Fibroblast of lung (primary cell): Measurements from ENCODE around the gene DGKZ. TPM values are rescaled to one million over a fixed set of nuclear protein-coding genes. Genes with fewer than 3 reads are reported as not detected.

Experiments
- DNase-seq, 2 donors: peaks; one replicate each; pipeline versions ENCODE4 v3.0.0 to v3.0.0-alpha.2; 2010; ENCODE audit warnings: low read depth in 2 of 2
- H2AFZ ChIP-seq: 2 replicates; pipeline ENCODE4 v1.5.1; 2012; ENCODE audit warnings: low read length, control low read depth, inconsistent platforms
- H3K27ac ChIP-seq: 2 replicates; pipeline ENCODE4 v1.5.1; 2011; ENCODE audit warnings: low read length, control low read depth; ENCODE audit not compliant: insufficient read depth
- H3K27me3 ChIP-seq: 2 replicates; pipeline ENCODE4 v1.5.1; 2011; ENCODE audit warnings: mild to moderate bottlenecking, low read length; ENCODE audit not compliant: control insufficient read depth, insufficient read depth
- H3K36me3 ChIP-seq: 2 replicates; pipeline ENCODE4 v1.5.1; 2011; ENCODE audit warnings: low read length; ENCODE audit not compliant: control insufficient read depth, insufficient read depth
- H3K4me1 ChIP-seq: 2 replicates; pipeline ENCODE4 v1.5.1; 2011; ENCODE audit warnings: low read length; ENCODE audit not compliant: control insufficient read depth, insufficient read depth; ENCODE audit errors: extremely low read depth
- H3K4me2 ChIP-seq: 2 replicates; pipeline ENCODE4 v1.5.1; 2011; ENCODE audit warnings: low read length, control low read depth; ENCODE audit not compliant: insufficient read depth; ENCODE audit errors: extremely low read depth
- H3K4me3 ChIP-seq, 4 experiments: fragments of 200-600 bp in 1 of 4; sonication (generic) in 1 of 4; replicated peaks in 1 of 4; 2 replicates each; pipeline ENCODE4 v1.5.1; 2011 to 2016; ENCODE audit warnings: low read length in 4 of 4, low read depth in 3 of 4, mild to moderate bottlenecking in 3 of 4, control low read depth in 2 of 4, inconsistent platforms in 1 of 4, mixed read lengths in 1 of 4; ENCODE audit not compliant: insufficient read depth in 1 of 4; ENCODE audit errors: control extremely low read depth in 1 of 4
- H3K79me2 ChIP-seq: 2 replicates; pipeline ENCODE4 v1.5.1; 2012; ENCODE audit warnings: mild to moderate bottlenecking, low read length, inconsistent platforms; ENCODE audit not compliant: control insufficient read depth, insufficient read depth
- H3K9ac ChIP-seq: 2 replicates; pipeline ENCODE4 v1.5.1; 2011; ENCODE audit warnings: mild to moderate bottlenecking, low read length, control low read depth; ENCODE audit not compliant: insufficient read depth
- H3K9me3 ChIP-seq: 2 replicates; pipeline ENCODE4 v1.5.1; 2012; ENCODE audit warnings: low read depth, low read length; ENCODE audit not compliant: control insufficient read depth, insufficient read depth
- H4K20me1 ChIP-seq: 2 replicates; pipeline ENCODE4 v1.5.1; 2011; ENCODE audit warnings: low read length; ENCODE audit not compliant: control insufficient read depth, insufficient read depth; ENCODE audit errors: extremely low read depth
- EZH2 ChIP-seq: IDR thresholded peaks from 2 replicates; pipeline ENCODE4 v1.5.1; 2012; ENCODE audit warnings: low read length, control low read depth, mild to moderate bottlenecking; ENCODE audit errors: missing control alignments
- polyA plus RNA-seq, 2 donors: library from polyadenylated mRNA; depleted of rRNA in 1 of 2; stranded (reverse) in 1 of 2; unstranded in 1 of 2; fragments of >200 nt; gene quantifications; 2 replicates each; pipeline ENCODE4 v1.2.1, GENCODE V29; 2011 to 2012; ENCODE audit warnings: missing spikeins in 1 of 2
- total RNA-seq: library from RNA; depleted of rRNA; stranded (reverse); fragments of >200 nt; gene quantifications from 2 replicates; pipeline ENCODE4 v1.2.1, GENCODE V29; 2014
- TF ChIP-seq, protein P1 (sequence below), 2 donors: IDR thresholded peaks in 1 of 2; conservative IDR thresholded peaks in 1 of 2; 1 replicate in 1 of 2; 2 replicates in 1 of 2; pipeline ENCODE4 v1.5.1; 2011 to 2012; ENCODE audit warnings: low read length in 2 of 2, control low read depth in 1 of 2, inconsistent platforms in 1 of 2, low read depth in 1 of 2, mild to moderate bottlenecking in 1 of 2

DGKZ gene
- total and polyA plus RNA-seq, 2 donors (not counting 1 experiment from before 2014, with no cell fraction given): 16.4 to 35.5 TPM

DNA sequence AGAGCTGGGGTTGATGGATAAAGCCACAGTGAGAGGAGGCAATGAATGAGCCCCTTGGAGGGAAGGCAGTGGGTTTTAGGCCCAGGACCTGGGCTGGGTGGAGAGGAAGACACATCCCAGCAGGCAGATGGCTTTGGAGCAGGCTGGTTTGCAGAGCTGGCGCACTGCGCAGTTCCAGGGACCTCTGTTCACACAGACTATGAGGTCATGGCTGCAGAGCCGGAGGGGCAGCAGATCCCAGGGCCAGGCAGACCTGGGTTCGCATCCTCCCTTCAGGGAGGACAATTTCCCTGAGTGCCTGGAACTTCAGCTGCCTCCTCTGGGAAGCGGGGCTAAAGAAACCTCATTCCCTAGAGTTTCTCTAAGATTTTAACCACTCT lies 28.2 kb upstream of the DGKZ start:
- peaks cover 39% of the 10 kb centered on the region for H3K36me3 ChIP-seq
- TF ChIP-seq, protein P1, sequence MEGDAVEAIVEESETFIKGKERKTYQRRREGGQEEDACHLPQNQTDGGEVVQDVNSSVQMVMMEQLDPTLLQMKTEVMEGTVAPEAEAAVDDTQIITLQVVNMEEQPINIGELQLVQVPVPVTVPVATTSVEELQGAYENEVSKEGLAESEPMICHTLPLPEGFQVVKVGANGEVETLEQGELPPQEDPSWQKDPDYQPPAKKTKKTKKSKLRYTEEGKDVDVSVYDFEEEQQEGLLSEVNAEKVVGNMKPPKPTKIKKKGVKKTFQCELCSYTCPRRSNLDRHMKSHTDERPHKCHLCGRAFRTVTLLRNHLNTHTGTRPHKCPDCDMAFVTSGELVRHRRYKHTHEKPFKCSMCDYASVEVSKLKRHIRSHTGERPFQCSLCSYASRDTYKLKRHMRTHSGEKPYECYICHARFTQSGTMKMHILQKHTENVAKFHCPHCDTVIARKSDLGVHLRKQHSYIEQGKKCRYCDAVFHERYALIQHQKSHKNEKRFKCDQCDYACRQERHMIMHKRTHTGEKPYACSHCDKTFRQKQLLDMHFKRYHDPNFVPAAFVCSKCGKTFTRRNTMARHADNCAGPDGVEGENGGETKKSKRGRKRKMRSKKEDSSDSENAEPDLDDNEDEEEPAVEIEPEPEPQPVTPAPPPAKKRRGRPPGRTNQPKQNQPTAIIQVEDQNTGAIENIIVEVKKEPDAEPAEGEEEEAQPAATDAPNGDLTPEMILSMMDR (conservative IDR thresholded peaks at IDR 0.05 in 1 of 2, IDR thresholded peaks at IDR 0.05 in 1 of 2; ENCODE audit: low read depth in 1 of 2, low read length in 2 of 2): no peak
- no peak for TF ChIP-seq EZH2

DNA sequence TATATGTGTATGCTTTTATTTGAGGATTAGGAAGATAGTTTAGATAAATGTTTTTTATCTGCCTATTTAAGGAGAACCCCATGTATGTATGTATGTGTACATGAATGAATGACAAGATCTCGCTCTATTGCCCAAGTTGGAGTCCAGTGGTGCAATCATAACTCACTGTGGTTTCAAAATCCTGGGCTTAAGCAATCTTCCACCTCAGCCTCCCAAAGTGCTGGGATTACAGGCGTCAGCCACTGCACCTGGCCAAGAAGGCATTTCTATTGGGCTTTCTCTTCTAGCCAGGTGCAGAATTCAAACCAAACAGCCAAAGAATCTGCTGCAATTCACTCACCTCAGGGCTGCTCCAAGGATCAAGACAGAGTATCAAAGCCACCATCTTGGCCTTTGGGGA lies 25.5 kb upstream of the DGKZ start:
- Histone ChIP-seq H3K4me2 (no peak overlapping the region), H3K4me3 (no peak overlapping the region), H3K9me3 (no peaks in the 10 kb centered on the region), H3K27ac (no peak overlapping the region), H3K27me3 (no peaks in the 10 kb centered on the region), H3K4me1 (no peaks in the 10 kb centered on the region), H3K9ac (no peak overlapping the region), H4K20me1 (no peaks in the 10 kb centered on the region), H2AFZ (no peak overlapping the region), H3K79me2 (no peaks in the 10 kb centered on the region), H3K36me3 (peaks cover 28% of the 10 kb centered on the region)
- DNase-seq: peak in 1 of 2 donors; percentile 57
- TF ChIP-seq EZH2: no peak
- TF ChIP-seq, protein P1 (conservative IDR thresholded peaks at IDR 0.05 in 1 of 2, IDR thresholded peaks at IDR 0.05 in 1 of 2; ENCODE audit: low read depth in 1 of 2, low read length in 2 of 2): no peak

More for the DNA sequence above, 28.2 kb upstream of the DGKZ start:
- no peak overlapping the region for H2AFZ ChIP-seq
- DNase-seq: no peak
- no peak overlapping the region for H3K9ac ChIP-seq
- no peak overlapping the region for H3K4me2 ChIP-seq
- no peak overlapping the region for H3K4me3 ChIP-seq
- H4K20me1 ChIP-seq: no peaks in the 10 kb centered on the region
- no peaks in the 10 kb centered on the region for H3K79me2 ChIP-seq
- H3K27ac ChIP-seq: no peak overlapping the region
- no peaks in the 10 kb centered on the region for H3K27me3 ChIP-seq
- no peaks in the 10 kb centered on the region for H3K4me1 ChIP-seq
- no peaks in the 10 kb centered on the region for H3K9me3 ChIP-seq

DNA sequence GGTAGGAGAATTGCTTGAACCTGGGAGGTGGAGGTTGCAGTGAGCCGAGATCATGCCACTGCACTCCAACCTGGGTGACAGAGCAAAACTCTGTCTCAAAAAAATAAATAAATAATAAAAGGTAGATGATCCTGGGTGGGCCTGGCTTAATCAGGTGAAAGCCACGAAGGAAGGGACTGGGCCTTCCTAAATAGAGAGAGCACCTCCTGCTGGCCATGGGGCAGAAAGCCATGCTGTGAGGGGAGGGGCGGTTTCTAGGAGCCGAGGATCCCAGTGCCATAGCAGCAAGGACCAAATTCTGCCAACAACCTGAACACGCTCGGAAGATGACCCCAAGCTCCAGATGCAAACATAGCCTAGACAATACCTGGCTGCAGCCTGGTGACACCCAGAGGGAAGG lies 24.5 kb upstream of the DGKZ start:
- Histone ChIP-seq H3K4me2 (no peak overlapping the region), H4K20me1 (no peaks in the 10 kb centered on the region), H3K4me3 (no peak overlapping the region), H3K9ac (no peak overlapping the region), H3K27me3 (no peaks in the 10 kb centered on the region), H3K27ac (no peak overlapping the region), H3K9me3 (no peaks in the 10 kb centered on the region), H2AFZ (no peak overlapping the region), H3K79me2 (no peaks in the 10 kb centered on the region), H3K4me1 (no peaks in the 10 kb centered on the region), H3K36me3 (peaks cover 18% of the 10 kb centered on the region)
- TF ChIP-seq, protein P1 (conservative IDR thresholded peaks at IDR 0.05 in 1 of 2, IDR thresholded peaks at IDR 0.05 in 1 of 2; ENCODE audit: low read depth in 1 of 2, low read length in 2 of 2): peak; percentile 38 to 61
- no peak for TF ChIP-seq EZH2
- peak in 1 of 2 donors; percentile 59 for DNase-seq
